Activated CD8-positive, alpha-beta memory T cell treated with anti-CD3 and anti-CD28 coated beads for 24 hours (primary cell): Measurements from ENCODE around the gene ABCB11.
"Not testable (repeated sequence)": the region's sequence is repeated elsewhere in the genome, so short reads cannot be mapped to it uniquely, and the experiment has no call there.

Experiments
- DNase-seq: peaks from one replicate; pipeline ENCODE4 v3.0.0-alpha.2; 2020

ABCB11 gene

GRCh38 chr2:169031202-169031601 is at the start of gene ABCB11:
Gene ABCB11 (minus strand): TSS chr2:169031324. CDS start chr2:169018125, 13,199 bp downstream.
- no peak for DNase-seq

- no peak for DNase-seq
Measured at GRCh38 chr2:169080250-169081069, 49.3 kb upstream of the ABCB11 start.

- no peak for DNase-seq
Measured at GRCh38 chr2:169077674-169078240, 46.6 kb upstream of the ABCB11 start.

- no peak for DNase-seq
Measured at GRCh38 chr2:169073963-169074751, 43.0 kb upstream of the ABCB11 start.

GRCh38 chr2:169073211-169073962 is 42.3 kb upstream of the ABCB11 start:
- no peak for DNase-seq

GRCh38 chr2:169072163-169072925 is 41.2 kb upstream of the ABCB11 start:
- no peak for DNase-seq

- DNase-seq, result no peak
Measured at GRCh38 chr2:169071455-169071854, 40.3 kb upstream of the ABCB11 start.

- no peak for DNase-seq
Measured at GRCh38 chr2:169069833-169070232, 38.7 kb upstream of the ABCB11 start.

- DNase-seq, result no peak
Measured at GRCh38 chr2:169069341-169069740, 38.2 kb upstream of the ABCB11 start, which contains the start of gene DHRS9. Gene DHRS9 (plus strand): TSS chr2:169069563. CDS start chr2:169081582, 12,019 bp downstream.

GRCh38 chr2:169066897-169067296 is 35.8 kb upstream of the ABCB11 start:
- DNase-seq, result no peak

- DNase-seq, result no peak
Measured at GRCh38 chr2:169065864-169066517, 34.9 kb upstream of the ABCB11 start.

GRCh38 chr2:169065422-169065821 is 34.3 kb upstream of the ABCB11 start:
- DNase-seq, result no peak

- DNase-seq, result not testable (repeated sequence)
Measured at GRCh38 chr2:169064199-169064598, 33.1 kb upstream of the ABCB11 start.

GRCh38 chr2:169054575-169054974 is 23.5 kb upstream of the ABCB11 start:
- DNase-seq, result not testable (repeated sequence)

- no peak for DNase-seq
Measured at GRCh38 chr2:169050476-169051240, 19.5 kb upstream of the ABCB11 start.

- no peak for DNase-seq
Measured at GRCh38 chr2:169049142-169049541, 18.0 kb upstream of the ABCB11 start.

- no peak for DNase-seq
Measured at GRCh38 chr2:169047256-169048250, 16.4 kb upstream of the ABCB11 start.

- no peak for DNase-seq
Measured at GRCh38 chr2:169046440-169047151, 15.5 kb upstream of the ABCB11 start.

GRCh38 chr2:169042856-169043255 is 11.7 kb upstream of the ABCB11 start:
- no peak for DNase-seq
